Psoas muscle (tissue), 8 donors: ENCODE data around the gene LINC01488. TPM values are rescaled to one million over a fixed set of nuclear protein-coding genes. Genes with fewer than 3 reads are reported as not detected.

Experiments used
- ATAC-seq, 4 donors: fragments of 200-7000 bp; cut with Tn5 transposase; one replicate each; pipeline ENCODE4 v1.9.1; 2020; ENCODE audit warnings: moderate library complexity in 3 of 4, mild to moderate bottlenecking in 2 of 4
- DNase-seq, 2 donors: peaks; one replicate each; pipeline ENCODE4 v3.0.0-alpha.2; 2020
- H3K27ac ChIP-seq: fragments of 200-600 bp; one replicate; pipeline ENCODE4 v1.8.0; 2022
- H3K27me3 ChIP-seq, 3 donors: fragments of 200-600 bp in 1 of 3; one replicate each; pipeline versions ENCODE4 v1.6.1 to v1.8.0; 2013 to 2022; ENCODE audit warnings: low read length in 2 of 3, mild to moderate bottlenecking in 2 of 3, moderate library complexity in 1 of 3; ENCODE audit not compliant: insufficient read depth in 3 of 3
- H3K36me3 ChIP-seq, 2 donors: fragments of 200-600 bp in 1 of 2; one replicate each; pipeline versions ENCODE4 v1.6.1 to v1.8.0; 2013 to 2022; ENCODE audit warnings: low read depth in 1 of 2, mild to moderate bottlenecking in 1 of 2, moderate library complexity in 1 of 2; ENCODE audit not compliant: insufficient read depth in 1 of 2
- H3K4me1 ChIP-seq: fragments of 200-600 bp; one replicate; pipeline ENCODE4 v1.8.0; 2022
- H3K4me3 ChIP-seq: fragments of 200-600 bp; one replicate; pipeline ENCODE4 v1.8.0; 2022; ENCODE audit warnings: mild to moderate bottlenecking
- H3K9me3 ChIP-seq: fragments of 200-600 bp; one replicate; pipeline ENCODE4 v1.8.0; 2022
- CTCF ChIP-seq: fragments of 200-600 bp; IDR thresholded peaks from one replicate; pipeline ENCODE4 v1.8.0; 2022; ENCODE audit warnings: antibody characterized with exemption
- WGBS, 3 donors: extraction: QIAGEN DNeasy Blood & Tissue Kit; methylation state at CpG; one replicate each; pipeline versions ENCODE4 v1.1.6 to v1.1.7; 2013; 5-methylcytosine and 5-hydroxymethylcytosine counted together
- intact Hi-C, 2 donors: fragments of 100-400 bp; cut with DNase I; formaldehyde crosslinking; loops; one replicate each; pipeline versions ENCODE4 v1.11.0 to v1.14.2; 2022
- polyA plus RNA-seq, 3 donors: library from polyadenylated mRNA; stranded (reverse); fragments of 200-250 nt; gene quantifications; one replicate each; pipeline ENCODE4 v1.2.3, GENCODE V29; 2013
- total RNA-seq, 4 donors: library from RNA; stranded (reverse); fragmentation: NEBNext Ultra II Directional in 2 of 4; extraction: Animal tissue kit (Norgen Biotek cat#: 25700) in 2 of 4; gene quantifications; one replicate each; pipeline versions ENCODE4 v1.2.1 to v1.2.4, GENCODE V29; 2021 to 2023
- donor health status: healthy with polysubstance abuse.
- donor health status: DM: no; HTN: no; CAD: no; lungs with moderate emphysema.
- donor health status: Bipolar disorder and iron deficiency.
- donor health status: healthy.
- donor health status: DM: yes; HTN: yes; CAD: no.
- donor health status: DM: no; HTN: no; CAD: no.
- donor health status: DM: no; HTN: no; CAD: no.
- donor health status: DM: yes; HTN: yes; CAD: no.

Gene LINC01488
- total and polyA plus RNA-seq, 7 donors: 0.03 TPM; not detected in 6

DNA sequence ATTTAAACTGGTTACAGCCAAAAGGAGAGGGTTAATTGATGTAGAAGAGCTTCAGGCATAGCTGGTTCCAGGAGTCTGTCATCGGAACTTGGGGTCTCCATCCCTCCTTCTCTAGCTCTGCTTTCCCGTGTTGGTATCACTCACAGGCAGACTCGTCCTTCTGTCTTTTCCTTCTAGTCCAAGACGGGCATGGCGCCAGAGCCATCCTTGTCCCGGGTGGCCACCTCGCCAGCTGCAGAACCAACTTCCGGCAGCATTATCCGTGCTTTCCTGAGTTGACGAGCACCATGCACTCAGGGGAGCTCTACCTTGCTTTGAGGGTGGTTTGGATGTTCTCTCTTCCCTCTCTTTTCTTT is 14.7 kb downstream of the LINC01488 start:
- intact Hi-C loops: no loop called here
- Histone ChIP-seq H3K4me1 (peaks cover 15% of the 10 kb centered on the region), H3K27ac (no peak overlapping the region), H3K36me3 (no peaks in the 10 kb centered on the region), H3K9me3 (no peaks in the 10 kb centered on the region), H3K27me3 (no peaks in the 10 kb centered on the region), H3K4me3 (no peak overlapping the region)
- no peak for TF ChIP-seq CTCF
- DNase-seq (peak; percentile 21 to 44), ATAC-seq (no peak)
- WGBS, 3 donors: 42 to 59% (median 42%) methylated on average over 10 of the region's 10 CpGs

DNA sequence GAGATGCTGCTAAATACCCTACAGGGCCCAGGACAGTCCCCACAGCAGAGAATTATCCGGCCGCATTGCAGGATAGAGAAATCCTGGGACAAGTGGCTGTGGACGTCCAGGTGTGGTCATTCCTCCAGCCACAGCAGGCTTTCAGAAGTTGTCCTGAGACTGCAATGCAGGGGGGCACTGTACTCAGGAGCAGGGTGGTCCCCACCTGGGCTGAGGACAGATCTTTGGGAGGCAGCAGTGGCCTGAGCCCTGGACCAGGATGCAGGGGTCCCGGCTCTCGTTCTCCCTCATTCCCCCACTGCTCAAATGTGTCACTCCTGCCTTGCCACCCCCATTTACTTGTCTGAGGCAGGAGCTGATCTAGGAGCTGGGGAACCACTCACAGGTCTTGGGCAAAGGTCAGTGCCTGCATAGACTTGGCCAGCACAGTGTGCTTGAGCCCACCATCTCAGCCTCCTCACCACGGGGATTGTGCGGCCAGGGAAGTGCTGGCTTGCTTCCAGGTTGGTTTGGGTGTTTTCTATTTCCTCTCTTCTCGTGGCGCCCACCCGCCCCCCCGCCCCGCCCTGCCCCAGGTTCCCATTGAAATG is 15.3 kb downstream of the LINC01488 start:
- Histone ChIP-seq H3K4me3 (no peak overlapping the region), H3K4me1 (peaks cover 15% of the 10 kb centered on the region), H3K9me3 (no peaks in the 10 kb centered on the region), H3K36me3 (no peaks in the 10 kb centered on the region), H3K27ac (no peak overlapping the region), H3K27me3 (no peaks in the 10 kb centered on the region)
- WGBS, 3 donors: 30 to 38% (median 35%) methylated on average over 11 to 12 of the region's 12 CpGs
- DNase-seq (peak in 1 of 2 donors; percentile 12), ATAC-seq (peak; percentile 13 to 40 (median 34))
- TF ChIP-seq CTCF: no peak
- intact Hi-C loops: no loop called here

- TF ChIP-seq CTCF: no peak
- Histone ChIP-seq H3K36me3 (no peaks in the 10 kb centered on the region), H3K4me3 (no peak overlapping the region), H3K27ac (no peak overlapping the region), H3K27me3 (no peaks in the 10 kb centered on the region), H3K4me1 (peaks cover 15% of the 10 kb centered on the region), H3K9me3 (no peaks in the 10 kb centered on the region)
- DNase-seq: peak; percentile 86 to 87
- intact Hi-C loops: no loop called here
- peak; percentile 94 to 96 (median 94) for ATAC-seq
- whole genome bisulfite sequencing, 3 donors: 6 to 14% (median 8%) methylated on average over 18 to 19 of the region's 19 CpGs
These were observed 15.8 kb downstream of the LINC01488 start for GRCh38 chr11:69497221-69497787.

DNA sequence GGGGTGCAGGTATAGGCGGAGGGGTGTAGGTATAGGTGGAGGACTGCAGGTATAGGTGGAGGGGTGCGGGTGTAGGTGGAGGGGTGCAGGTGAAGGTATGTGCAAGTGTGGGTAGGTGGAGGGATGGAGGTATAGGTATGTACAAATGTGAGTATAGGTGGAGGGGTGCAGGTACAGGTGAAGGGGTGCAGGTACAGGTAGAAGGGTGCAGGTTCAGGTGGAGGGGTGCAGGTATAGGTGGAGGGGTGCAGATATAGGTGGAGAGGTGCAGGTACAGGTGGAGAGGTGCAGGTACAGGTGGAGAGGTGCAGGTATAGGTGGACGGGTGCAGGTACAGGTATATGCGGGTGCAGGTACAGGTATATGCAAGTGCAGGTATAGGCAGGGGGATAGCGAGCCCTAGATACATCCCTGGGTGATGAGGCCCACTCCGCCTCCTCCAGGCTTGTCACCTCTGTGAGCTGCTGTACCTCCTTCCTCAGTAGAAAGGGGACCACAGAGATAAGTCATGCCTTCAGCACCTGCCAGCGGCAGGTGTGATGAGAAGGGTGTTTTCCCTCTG is 17.2 kb downstream of the LINC01488 start:
- DNase-seq: peak in 1 of 2 donors; percentile 30

More for the DNA sequence above, 17.2 kb downstream of the LINC01488 start:
- Histone ChIP-seq H3K36me3 (no peaks in the 10 kb centered on the region), H3K4me3 (no peak overlapping the region), H3K27me3 (no peaks in the 10 kb centered on the region), H3K9me3 (no peaks in the 10 kb centered on the region), H3K27ac (no peak overlapping the region), H3K4me1 (peaks cover 15% of the 10 kb centered on the region)
- ATAC-seq: no peak
- 89 to 95% (median 94%) methylated on average over 7 of the region's 7 CpGs for WGBS, 3 donors
- TF ChIP-seq CTCF: no peak
- intact Hi-C loops: no loop called here
